Naive B cell (primary cell): ENCODE results near the gene KCNC3. TPM values are rescaled to one million over a fixed set of nuclear protein-coding genes. Genes with fewer than 3 reads are reported as not detected.
A peak's percentile ranks its signal among the peaks of the same experiment; 100 is the strongest.

Experiments
- ATAC-seq, 2 donors: fragments of 150-1000 bp; cut with Tn5 transposase; 2 replicates each; pipeline ENCODE4 v1.10.0; 2021; ENCODE audit warnings: low read depth in 2 of 2, mild to moderate bottlenecking in 2 of 2, moderate library complexity in 2 of 2
- DNase-seq: peaks from one replicate; pipeline ENCODE4 v3.0.0; 2022
- H3K27ac Mint-ChIP-seq, 6 donors: one replicate each; pipeline ENCODE4 v1.8.0; 2020 to 2022; ENCODE audit warnings: mild to moderate bottlenecking in 6 of 6, mixed read lengths in 6 of 6, moderate library complexity in 5 of 6, inconsistent platforms in 2 of 6
- H3K27me3 Mint-ChIP-seq, 3 donors: one replicate each; pipeline ENCODE4 v1.8.0; 2021 to 2022; ENCODE audit warnings: mixed read lengths in 3 of 3, mild to moderate bottlenecking in 1 of 3
- H3K36me3 Mint-ChIP-seq, 2 donors: one replicate each; pipeline ENCODE4 v1.8.0; 2020 to 2022; ENCODE audit warnings: mixed read lengths in 2 of 2, inconsistent platforms in 1 of 2, mild to moderate bottlenecking in 1 of 2
- H3K4me1 Mint-ChIP-seq, 3 donors: one replicate each; pipeline ENCODE4 v1.8.0; 2020 to 2022; ENCODE audit warnings: mixed read lengths in 3 of 3, inconsistent platforms in 1 of 3, mild to moderate bottlenecking in 1 of 3, moderate library complexity in 1 of 3
- H3K4me3 Mint-ChIP-seq, 8 donors: one replicate each; pipeline ENCODE4 v1.8.0; 2020 to 2022; ENCODE audit warnings: mild to moderate bottlenecking in 8 of 8, mixed read lengths in 8 of 8, moderate library complexity in 8 of 8, inconsistent platforms in 2 of 8
- H3K9me3 Mint-ChIP-seq, 7 donors: one replicate each; pipeline ENCODE4 v1.8.0; 2020 to 2022; ENCODE audit warnings: mixed read lengths in 7 of 7, mild to moderate bottlenecking in 5 of 7, inconsistent platforms in 2 of 7, moderate library complexity in 1 of 7
- polyA plus RNA-seq, 6 donors: library from polyadenylated mRNA; unstranded; fragments of 300-500 nt; fragmentation: Illumina TruSeq; gene quantifications; one replicate each; pipeline ENCODE4 v1.2.3, GENCODE V29; 2021; ENCODE audit warnings: low read depth in 6 of 6

KCNC3 gene
- polyA plus RNA-seq, 6 donors from 2014 or later, result 0.08 to 0.12 TPM; not detected in 4

GRCh38 chr19:50287331-50287730, 41.8 kb downstream of the KCNC3 start:
- ATAC-seq (no peak), DNase-seq (no peak)
- Mint-ChIP-seq H3K4me1 (peaks cover 0 to 4% (median 0%) of the 10 kb centered on the region in 3 donors), H3K27me3 (peaks cover 10 to 70% (median 56%) of the 10 kb centered on the region in 3 donors), H3K36me3 (peaks cover 4 to 53% of the 10 kb centered on the region in 2 donors), H3K9me3 (peaks cover 27 to 44% (median 38%) of the 10 kb centered on the region in 7 donors), H3K4me3 (no peak overlapping the region), H3K27ac (no peak overlapping the region)

- Mint-ChIP-seq H3K36me3 (peaks cover 4 to 51% of the 10 kb centered on the region in 2 donors), H3K4me1 (peaks cover 0 to 4% (median 0%) of the 10 kb centered on the region in 3 donors), H3K27ac (no peak overlapping the region), H3K27me3 (peaks cover 10 to 61% (median 49%) of the 10 kb centered on the region in 3 donors), H3K4me3 (no peak overlapping the region), H3K9me3 (peaks cover 27 to 44% (median 38%) of the 10 kb centered on the region in 7 donors)
- ATAC-seq (no peak), DNase-seq (no peak)
Observed at GRCh38 chr19:50286443-50286842, 42.7 kb downstream of the KCNC3 start.

- peaks cover 0 to 4% (median 0%) of the 10 kb centered on the region in 3 donors for H3K4me1 Mint-ChIP-seq
- DNase-seq (no peak), ATAC-seq (no peak)
- H3K27ac Mint-ChIP-seq, result no peak overlapping the region
- no peak overlapping the region for H3K4me3 Mint-ChIP-seq
- peaks cover 4 to 51% of the 10 kb centered on the region in 2 donors for H3K36me3 Mint-ChIP-seq
- H3K9me3 Mint-ChIP-seq, result peaks cover 27 to 44% (median 38%) of the 10 kb centered on the region in 7 donors
- H3K27me3 Mint-ChIP-seq, result peaks cover 10 to 55% (median 47%) of the 10 kb centered on the region in 3 donors
Observed at GRCh38 chr19:50285833-50286232, 43.3 kb downstream of the KCNC3 start.

- peaks cover 9 to 20% (median 14%) of the 10 kb centered on the region in 7 donors for H3K9me3 Mint-ChIP-seq
- no peak for ATAC-seq
- peaks cover 4 to 18% of the 10 kb centered on the region in 2 donors for H3K36me3 Mint-ChIP-seq
- peak overlapping the region in 1 of 6 donors; percentile 21 for H3K27ac Mint-ChIP-seq
- DNase-seq, result no peak
- H3K4me3 Mint-ChIP-seq, result no peak overlapping the region
- H3K27me3 Mint-ChIP-seq, result peaks cover 0 to 28% (median 23%) of the 10 kb centered on the region in 3 donors
- peaks cover 0 to 5% (median 0%) of the 10 kb centered on the region in 3 donors for H3K4me1 Mint-ChIP-seq
Observed at GRCh38 chr19:50281491-50281890, 47.7 kb downstream of the KCNC3 start.

- Mint-ChIP-seq H3K36me3 (peaks cover 4 to 13% of the 10 kb centered on the region in 2 donors), H3K4me3 (no peak overlapping the region), H3K27ac (no peak overlapping the region), H3K27me3 (peaks cover 0 to 31% (median 23%) of the 10 kb centered on the region in 3 donors), H3K4me1 (peaks cover 0 to 5% (median 0%) of the 10 kb centered on the region in 3 donors), H3K9me3 (peaks cover 4 to 17% (median 10%) of the 10 kb centered on the region in 7 donors)
- DNase-seq (no peak), ATAC-seq (no peak)
Observed at GRCh38 chr19:50280983-50281382, 48.2 kb downstream of the KCNC3 start.

GRCh38 chr19:50280074-50280473, 49.1 kb downstream of the KCNC3 start:
- no peak overlapping the region for H3K4me3 Mint-ChIP-seq
- H3K27me3 Mint-ChIP-seq, result peaks cover 0 to 34% (median 29%) of the 10 kb centered on the region in 3 donors
- peak overlapping the region in 1 of 6 donors; percentile 15 for H3K27ac Mint-ChIP-seq
- peaks cover 2 to 4% of the 10 kb centered on the region in 2 donors for H3K36me3 Mint-ChIP-seq
- no peak for DNase-seq
- no peak for ATAC-seq
- peaks cover 0 to 8% (median 3%) of the 10 kb centered on the region in 7 donors for H3K9me3 Mint-ChIP-seq
- peaks cover 0 to 5% (median 0%) of the 10 kb centered on the region in 3 donors for H3K4me1 Mint-ChIP-seq

- peaks cover 0 to 36% (median 28%) of the 10 kb centered on the region in 3 donors for H3K27me3 Mint-ChIP-seq
- H3K4me3 Mint-ChIP-seq, result no peak overlapping the region
- ATAC-seq (no peak), DNase-seq (no peak)
- no peaks in the 10 kb centered on the region for H3K36me3 Mint-ChIP-seq
- H3K4me1 Mint-ChIP-seq, result peaks cover 0 to 5% (median 0%) of the 10 kb centered on the region in 3 donors
- H3K9me3 Mint-ChIP-seq, result peaks cover 0 to 2% (median 0%) of the 10 kb centered on the region in 7 donors
- H3K27ac Mint-ChIP-seq, result no peak overlapping the region
Observed at GRCh38 chr19:50277966-50278580, 51.1 kb downstream of the KCNC3 start.

- no peaks in the 10 kb centered on the region for H3K36me3 Mint-ChIP-seq
- H3K4me1 Mint-ChIP-seq, result peaks cover 0 to 11% (median 2%) of the 10 kb centered on the region in 3 donors
- H3K4me3 Mint-ChIP-seq, result no peak overlapping the region
- H3K27ac Mint-ChIP-seq, result no peak overlapping the region
- peaks cover 0 to 44% (median 37%) of the 10 kb centered on the region in 3 donors for H3K27me3 Mint-ChIP-seq
- H3K9me3 Mint-ChIP-seq, result peaks cover 0 to 4% (median 0%) of the 10 kb centered on the region in 7 donors
- DNase-seq (no peak), ATAC-seq (no peak)
Observed at GRCh38 chr19:50276370-50277063, 52.7 kb downstream of the KCNC3 start.

GRCh38 chr19:50275577-50276368, 53.4 kb downstream of the KCNC3 start:
- ATAC-seq (no peak), DNase-seq (no peak)
- H3K4me1 Mint-ChIP-seq, result peaks cover 0 to 10% (median 2%) of the 10 kb centered on the region in 3 donors
- H3K36me3 Mint-ChIP-seq, result no peaks in the 10 kb centered on the region
- H3K27ac Mint-ChIP-seq, result no peak overlapping the region
- no peak overlapping the region for H3K4me3 Mint-ChIP-seq
- H3K27me3 Mint-ChIP-seq, result peaks cover 0 to 42% (median 40%) of the 10 kb centered on the region in 3 donors
- H3K9me3 Mint-ChIP-seq, result peaks cover 0 to 4% (median 0%) of the 10 kb centered on the region in 7 donors

- Mint-ChIP-seq H3K27me3 (peaks cover 0 to 48% (median 41%) of the 10 kb centered on the region in 3 donors), H3K4me3 (no peak overlapping the region), H3K4me1 (peaks cover 0 to 6% (median 2%) of the 10 kb centered on the region in 3 donors), H3K9me3 (peaks cover 0 to 4% (median 0%) of the 10 kb centered on the region in 7 donors), H3K36me3 (no peaks in the 10 kb centered on the region), H3K27ac (no peak overlapping the region)
- no peak for ATAC-seq
- DNase-seq, result no peak
Observed at GRCh38 chr19:50273821-50274220, 55.4 kb downstream of the KCNC3 start.

- peak overlapping the region in 2 of 6 donors; percentile 61 to 63 for H3K27ac Mint-ChIP-seq
- DNase-seq, result no peak
- peaks cover 0 to 6% (median 2%) of the 10 kb centered on the region in 3 donors for H3K4me1 Mint-ChIP-seq
- no peak for ATAC-seq
- H3K36me3 Mint-ChIP-seq, result peaks cover 0 to 8% of the 10 kb centered on the region in 2 donors
- peaks cover 0 to 7% (median 0%) of the 10 kb centered on the region in 7 donors for H3K9me3 Mint-ChIP-seq
- H3K27me3 Mint-ChIP-seq, result peaks cover 0 to 51% (median 48%) of the 10 kb centered on the region in 3 donors
- peak overlapping the region in 1 of 8 donors; percentile 69 for H3K4me3 Mint-ChIP-seq
Observed at GRCh38 chr19:50272263-50272897, 56.8 kb downstream of the KCNC3 start.

GRCh38 chr19:50269653-50270052, 59.5 kb downstream of the KCNC3 start:
- peaks cover 0 to 8% of the 10 kb centered on the region in 2 donors for H3K36me3 Mint-ChIP-seq
- peaks cover 8 to 38% (median 35%) of the 10 kb centered on the region in 3 donors for H3K27me3 Mint-ChIP-seq
- H3K27ac Mint-ChIP-seq, result peak overlapping the region in 1 of 6 donors; percentile 47
- ATAC-seq (no peak), DNase-seq (no peak)
- peaks cover 0 to 6% (median 6%) of the 10 kb centered on the region in 3 donors for H3K4me1 Mint-ChIP-seq
- peaks cover 0 to 5% (median under 1%) of the 10 kb centered on the region in 7 donors for H3K9me3 Mint-ChIP-seq
- no peak overlapping the region for H3K4me3 Mint-ChIP-seq
